Naive B cell (primary cell): ENCODE results near the gene ESAM. TPM values are rescaled to one million over a fixed set of nuclear protein-coding genes. Genes with fewer than 3 reads are reported as not detected.
A peak's percentile ranks its signal among the peaks of the same experiment; 100 is the strongest.

Experiments used
- ATAC-seq, 2 donors: fragments of 150-1000 bp; cut with Tn5 transposase; 2 replicates each; pipeline ENCODE4 v1.10.0; 2021; ENCODE audit warnings: low read depth in 2 of 2, mild to moderate bottlenecking in 2 of 2, moderate library complexity in 2 of 2
- DNase-seq: peaks from one replicate; pipeline ENCODE4 v3.0.0; 2022
- H3K27ac Mint-ChIP-seq, 6 donors: one replicate each; pipeline ENCODE4 v1.8.0; 2020 to 2022; ENCODE audit warnings: mild to moderate bottlenecking in 6 of 6, mixed read lengths in 6 of 6, moderate library complexity in 5 of 6, inconsistent platforms in 2 of 6
- H3K27me3 Mint-ChIP-seq, 3 donors: one replicate each; pipeline ENCODE4 v1.8.0; 2021 to 2022; ENCODE audit warnings: mixed read lengths in 3 of 3, mild to moderate bottlenecking in 1 of 3
- H3K36me3 Mint-ChIP-seq, 2 donors: one replicate each; pipeline ENCODE4 v1.8.0; 2020 to 2022; ENCODE audit warnings: mixed read lengths in 2 of 2, inconsistent platforms in 1 of 2, mild to moderate bottlenecking in 1 of 2
- H3K4me1 Mint-ChIP-seq, 3 donors: one replicate each; pipeline ENCODE4 v1.8.0; 2020 to 2022; ENCODE audit warnings: mixed read lengths in 3 of 3, inconsistent platforms in 1 of 3, mild to moderate bottlenecking in 1 of 3, moderate library complexity in 1 of 3
- H3K4me3 Mint-ChIP-seq, 8 donors: one replicate each; pipeline ENCODE4 v1.8.0; 2020 to 2022; ENCODE audit warnings: mild to moderate bottlenecking in 8 of 8, mixed read lengths in 8 of 8, moderate library complexity in 8 of 8, inconsistent platforms in 2 of 8
- H3K9me3 Mint-ChIP-seq, 7 donors: one replicate each; pipeline ENCODE4 v1.8.0; 2020 to 2022; ENCODE audit warnings: mixed read lengths in 7 of 7, mild to moderate bottlenecking in 5 of 7, inconsistent platforms in 2 of 7, moderate library complexity in 1 of 7
- polyA plus RNA-seq, 6 donors: library from polyadenylated mRNA; unstranded; fragments of 300-500 nt; fragmentation: Illumina TruSeq; gene quantifications; one replicate each; pipeline ENCODE4 v1.2.3, GENCODE V29; 2021; ENCODE audit warnings: low read depth in 6 of 6

ESAM gene
- 10 to 100 TPM; 13.6 to 25.3 (median 19.1) TPM for polyA plus RNA-seq

- H3K9me3 Mint-ChIP-seq = no peaks in the 10 kb centered on the region
- peak within 1 kb of the TSS; percentile 84 to 99 (median 95) for H3K4me3 Mint-ChIP-seq
- peak; percentile 76 for DNase-seq
- H3K36me3 Mint-ChIP-seq = no peaks in the 10 kb centered on the region
- H3K4me1 Mint-ChIP-seq = peaks cover 45 to 54% (median 51%) of the 10 kb centered on the region in 3 donors
- peak within 1 kb of the TSS; percentile 82 to 97 (median 94) for H3K27ac Mint-ChIP-seq
- peaks cover 0 to 5% (median 0%) of the 10 kb centered on the region in 3 donors for H3K27me3 Mint-ChIP-seq
- ATAC-seq = peak; percentile 58 to 61
Observed at GRCh38 chr11:124762105-124762623, at the start of gene ESAM. Gene ESAM (minus strand): TSS chr11:124762290. CDS start chr11:124762154, 136 bp downstream.

- no peak for DNase-seq
- H3K9me3 Mint-ChIP-seq = no peaks in the 10 kb centered on the region
- peaks cover 11 to 12% of the 10 kb centered on the region in 2 donors for H3K36me3 Mint-ChIP-seq
- H3K27me3 Mint-ChIP-seq = peaks cover 14 to 53% (median 18%) of the 10 kb centered on the region in 3 donors
- H3K27ac Mint-ChIP-seq = no peak overlapping the region
- H3K4me1 Mint-ChIP-seq = no peaks in the 10 kb centered on the region
- H3K4me3 Mint-ChIP-seq = no peak overlapping the region
- no peak for ATAC-seq
Observed at GRCh38 chr11:124811399-124812125, 49.5 kb upstream of the ESAM start.

- H3K4me1 Mint-ChIP-seq = no peaks in the 10 kb centered on the region
- DNase-seq (no peak), ATAC-seq (no peak)
- H3K27ac Mint-ChIP-seq = no peak overlapping the region
- H3K9me3 Mint-ChIP-seq = no peaks in the 10 kb centered on the region
- peaks cover 25 to 27% of the 10 kb centered on the region in 2 donors for H3K36me3 Mint-ChIP-seq
- peaks cover 0 to 22% (median 7%) of the 10 kb centered on the region in 3 donors for H3K27me3 Mint-ChIP-seq
- H3K4me3 Mint-ChIP-seq = peak overlapping the region in 2 of 8 donors; percentile 19 to 35
Observed at GRCh38 chr11:124807660-124808270, 45.7 kb upstream of the ESAM start.

- DNase-seq = no peak
- no peak overlapping the region for H3K27ac Mint-ChIP-seq
- H3K27me3 Mint-ChIP-seq = peaks cover 0 to 17% (median 7%) of the 10 kb centered on the region in 3 donors
- ATAC-seq = no peak
- no peaks in the 10 kb centered on the region for H3K4me1 Mint-ChIP-seq
- H3K9me3 Mint-ChIP-seq = no peaks in the 10 kb centered on the region
- H3K36me3 Mint-ChIP-seq = peaks cover 25 to 27% of the 10 kb centered on the region in 2 donors
- no peak overlapping the region for H3K4me3 Mint-ChIP-seq
Observed at GRCh38 chr11:124807201-124807600, 45.1 kb upstream of the ESAM start.

- Mint-ChIP-seq H3K9me3 (no peaks in the 10 kb centered on the region), H3K27ac (no peak overlapping the region), H3K27me3 (peaks cover 0 to 10% (median 0%) of the 10 kb centered on the region in 3 donors), H3K36me3 (peaks cover 25 to 27% of the 10 kb centered on the region in 2 donors), H3K4me1 (peaks cover 4 to 10% (median 6%) of the 10 kb centered on the region in 3 donors), H3K4me3 (peak overlapping the region in 2 of 8 donors; percentile 26 to 33)
- ATAC-seq (no peak), DNase-seq (no peak)
Observed at GRCh38 chr11:124804884-124805283, 42.8 kb upstream of the ESAM start.

- DNase-seq (no peak), ATAC-seq (no peak)
- Mint-ChIP-seq H3K4me1 (peaks cover 14 to 24% (median 17%) of the 10 kb centered on the region in 3 donors), H3K4me3 (peak overlapping the region in 7 of 8 donors; percentile 42 to 96 (median 63)), H3K27me3 (peaks cover 0 to 5% (median 0%) of the 10 kb centered on the region in 3 donors), H3K9me3 (no peaks in the 10 kb centered on the region), H3K36me3 (peaks cover 14 to 16% of the 10 kb centered on the region in 2 donors), H3K27ac (peak overlapping the region in 4 of 6 donors; percentile 38 to 62 (median 51))
Observed at GRCh38 chr11:124801636-124802312, 39.7 kb upstream of the ESAM start.

GRCh38 chr11:124801014-124801413, 38.9 kb upstream of the ESAM start:
- Mint-ChIP-seq H3K4me1 (peaks cover 14 to 24% (median 17%) of the 10 kb centered on the region in 3 donors), H3K4me3 (peak overlapping the region; percentile 88 to 98 (median 94)), H3K9me3 (no peaks in the 10 kb centered on the region), H3K36me3 (peaks cover 11 to 13% of the 10 kb centered on the region in 2 donors), H3K27me3 (peaks cover 0 to 5% (median 0%) of the 10 kb centered on the region in 3 donors), H3K27ac (peak overlapping the region; percentile 93 to 98 (median 96))
- DNase-seq (no peak), ATAC-seq (no peak)

GRCh38 chr11:124800226-124800929, 38.3 kb upstream of the ESAM start, which contains the start of gene MSANTD2:
Gene MSANTD2 (minus strand): TSS chr11:124800406. CDS start chr11:124800380, 26 bp downstream.
- Mint-ChIP-seq H3K36me3 (peaks cover 5 to 7% of the 10 kb centered on the region in 2 donors), H3K9me3 (no peaks in the 10 kb centered on the region), H3K27me3 (peaks cover 0 to 5% (median 0%) of the 10 kb centered on the region in 3 donors), H3K4me1 (peaks cover 14 to 24% (median 17%) of the 10 kb centered on the region in 3 donors), H3K4me3 (peak within 1 kb of the TSS; percentile 88 to 98 (median 96)), H3K27ac (peak within 1 kb of the TSS; percentile 93 to 98 (median 97))
- DNase-seq (peak; percentile 83), ATAC-seq (peak; percentile 81 to 86)

- ATAC-seq = peak; percentile 55 to 58
- Mint-ChIP-seq H3K27ac (peak overlapping the region; percentile 93 to 98 (median 97)), H3K9me3 (no peaks in the 10 kb centered on the region), H3K36me3 (no peaks in the 10 kb centered on the region), H3K27me3 (peaks cover 0 to 4% (median 0%) of the 10 kb centered on the region in 3 donors), H3K4me1 (peaks cover 14 to 28% (median 17%) of the 10 kb centered on the region in 3 donors), H3K4me3 (peak overlapping the region; percentile 88 to 98 (median 95))
- DNase-seq = peak; percentile 41
Observed at GRCh38 chr11:124799348-124800225, 37.5 kb upstream of the ESAM start.

- H3K4me3 Mint-ChIP-seq = peak overlapping the region; percentile 88 to 98 (median 95)
- H3K36me3 Mint-ChIP-seq = no peaks in the 10 kb centered on the region
- H3K9me3 Mint-ChIP-seq = no peaks in the 10 kb centered on the region
- H3K27ac Mint-ChIP-seq = peak overlapping the region; percentile 70 to 98 (median 97)
- ATAC-seq (no peak), DNase-seq (peak; percentile 5)
- no peaks in the 10 kb centered on the region for H3K27me3 Mint-ChIP-seq
- peaks cover 14 to 28% (median 17%) of the 10 kb centered on the region in 3 donors for H3K4me1 Mint-ChIP-seq
Observed at GRCh38 chr11:124798991-124799347, 36.9 kb upstream of the ESAM start.

GRCh38 chr11:124796312-124796711, 34.2 kb upstream of the ESAM start:
- no peaks in the 10 kb centered on the region for H3K9me3 Mint-ChIP-seq
- peaks cover 27 to 36% (median 33%) of the 10 kb centered on the region in 3 donors for H3K4me1 Mint-ChIP-seq
- no peaks in the 10 kb centered on the region for H3K27me3 Mint-ChIP-seq
- DNase-seq (no peak), ATAC-seq (no peak)
- H3K36me3 Mint-ChIP-seq = no peaks in the 10 kb centered on the region
- H3K27ac Mint-ChIP-seq = no peak overlapping the region
- H3K4me3 Mint-ChIP-seq = peak overlapping the region in 1 of 8 donors; percentile 7
